H1 (cell line): ENCODE data around the gene FMNL1. TPM values are rescaled to one million over a fixed set of nuclear protein-coding genes. Genes with fewer than 3 reads are reported as not detected.

Source experiments
- CTCF ChIA-PET: fragments of 300-600 bp; sonication (Branson Sonifier 250); formaldehyde crosslinking; loops from one replicate; lab custom pipeline; 2021; ENCODE audit not compliant: partially characterized antibody; lab: Charles Lee
- POLR2A ChIA-PET: fragments of 300-600 bp; sonication (Branson Sonifier 250); formaldehyde crosslinking; loops from one replicate; lab custom pipeline; 2021; ENCODE audit warnings: inconsistent platforms; ENCODE audit not compliant: partially characterized antibody; lab: Charles Lee
- DNase-seq, 2 experiments: peaks; one replicate each; pipeline versions ENCODE4 v3.0.0 to v3.0.0-alpha.2; 2010 to 2022; ENCODE audit warnings: low spot score in 2 of 2, low read depth in 1 of 2, mixed read lengths in 1 of 2
- FAIRE-seq: peaks from 2 replicates; lab custom pipeline; 2011; peaks lifted over from hg19 to GRCh38; lab: Jason Lieb, UNC
- H2AFZ ChIP-seq: 2 replicates; pipeline ENCODE4 v1.8.1; 2012; ENCODE audit warnings: low read length, inconsistent platforms
- H2AK5ac ChIP-seq: 2 replicates; pipeline ENCODE4 v1.6.1; 2013; ENCODE audit warnings: low read depth, low read length
- H2BK120ac ChIP-seq: replicated peaks from 2 replicates; pipeline ENCODE3; 2013; ENCODE audit warnings: low read depth, low read length, inconsistent platforms
- H2BK12ac ChIP-seq: 2 replicates; pipeline ENCODE4 v1.6.1; 2013; ENCODE audit warnings: low read depth, low read length
- H2BK15ac ChIP-seq: 2 replicates; pipeline ENCODE4 v1.6.1; 2013; ENCODE audit warnings: low read length
- H2BK20ac ChIP-seq: 2 replicates; pipeline ENCODE4 v1.6.1; 2013; ENCODE audit warnings: low read length
- H2BK5ac ChIP-seq: 2 replicates; pipeline ENCODE4 v1.6.1; 2013; ENCODE audit warnings: low read depth, low read length
- H3K14ac ChIP-seq: 2 replicates; pipeline ENCODE4 v1.6.1; 2013; ENCODE audit warnings: inconsistent platforms; ENCODE audit not compliant: insufficient read length
- H3K18ac ChIP-seq: 2 replicates; pipeline ENCODE4 v1.6.1; 2013; ENCODE audit warnings: low read length; ENCODE audit errors: extremely low read depth
- H3K23ac ChIP-seq: 2 replicates; pipeline ENCODE4 v1.6.1; 2013; ENCODE audit warnings: inconsistent platforms; ENCODE audit not compliant: insufficient read length
- H3K23me2 ChIP-seq: 2 replicates; pipeline ENCODE4 v1.6.1; 2013; ENCODE audit warnings: low read depth, low read length
- H3K27ac ChIP-seq: 2 replicates; pipeline ENCODE4 v1.6.1; 2011; ENCODE audit warnings: low read depth, low read length, inconsistent platforms
- H3K27me3 ChIP-seq, 4 experiments: replicated peaks in 1 of 4; 1 replicate in 1 of 4; 2 replicates in 3 of 4; pipeline versions ENCODE4 v1.6.1 to v1.8.1; 2011 to 2013; ENCODE audit warnings: low read length in 3 of 4, mild to moderate bottlenecking in 3 of 4, inconsistent platforms in 2 of 4, mixed read lengths in 2 of 4, moderate library complexity in 1 of 4; ENCODE audit not compliant: control insufficient read depth in 3 of 4, insufficient read depth in 3 of 4; ENCODE audit errors: extremely low read depth in 1 of 4
- H3K36me3 ChIP-seq, 4 experiments: 2 replicates each; pipeline versions ENCODE4 v1.6.1 to v1.8.1; 2011 to 2013; ENCODE audit warnings: mild to moderate bottlenecking in 4 of 4, low read length in 3 of 4, moderate library complexity in 2 of 4, control low read depth in 1 of 4, inconsistent platforms in 1 of 4; ENCODE audit not compliant: insufficient read depth in 4 of 4, control insufficient read depth in 2 of 4
- H3K4ac ChIP-seq: replicated peaks from 2 replicates; pipeline ENCODE3; 2013; ENCODE audit warnings: low read length, low read depth, mixed read lengths, inconsistent platforms; ENCODE audit not compliant: insufficient read length
- H3K4me1 ChIP-seq, 4 experiments: replicated peaks in 1 of 4; 1 replicate in 1 of 4; 2 replicates in 3 of 4; pipeline versions ENCODE4 v1.6.1 to v1.8.1; 2011 to 2013; ENCODE audit warnings: low read length in 3 of 4, inconsistent platforms in 2 of 4, mixed read lengths in 1 of 4; ENCODE audit not compliant: insufficient read depth in 4 of 4, control insufficient read depth in 3 of 4
- H3K4me2 ChIP-seq, 2 experiments: 2 replicates each; pipeline versions ENCODE4 v1.6.1 to v1.8.1; 2011 to 2013; ENCODE audit warnings: low read depth in 2 of 2, low read length in 2 of 2, control low read depth in 1 of 2, inconsistent platforms in 1 of 2, mild to moderate bottlenecking in 1 of 2; ENCODE audit not compliant: insufficient read depth in 1 of 2
- H3K4me3 ChIP-seq, 4 experiments: fragments of 200-600, 300-600 bp in 1 of 4; sonication (generic), shearing (Covaris generic), sonication (Bioruptor Twin) in 1 of 4; 2 replicates each; pipeline versions ENCODE4 v1.5.1 to v1.8.1; 2011 to 2016; ENCODE audit warnings: low read length in 4 of 4, low read depth in 3 of 4, control low read depth in 2 of 4, inconsistent platforms in 2 of 4, mild to moderate bottlenecking in 2 of 4, mixed read lengths in 1 of 4, moderate library complexity in 1 of 4; ENCODE audit not compliant: insufficient read depth in 2 of 4; ENCODE audit errors: extremely low read depth in 1 of 4
- H3K56ac ChIP-seq: replicated peaks from 2 replicates; pipeline ENCODE3; 2013; ENCODE audit warnings: low read depth, mild to moderate bottlenecking, mixed read lengths, low read length, inconsistent platforms; ENCODE audit not compliant: insufficient read length
- H3K79me1 ChIP-seq: 2 replicates; pipeline ENCODE4 v1.6.1; 2013; ENCODE audit warnings: low read depth, low read length, control low read depth
- H3K79me2 ChIP-seq, 2 experiments: 2 replicates each; pipeline versions ENCODE4 v1.6.1 to v1.8.1; 2012 to 2013; ENCODE audit warnings: low read length in 2 of 2, mild to moderate bottlenecking in 2 of 2, inconsistent platforms in 1 of 2; ENCODE audit not compliant: insufficient read depth in 2 of 2, control insufficient read depth in 1 of 2
- H3K9ac ChIP-seq, 4 experiments: replicated peaks in 1 of 4; 1 replicate in 1 of 4; 2 replicates in 3 of 4; pipeline versions ENCODE4 v1.6.1 to v1.8.1; 2011 to 2013; ENCODE audit warnings: low read depth in 3 of 4, low read length in 3 of 4, control low read depth in 2 of 4, mild to moderate bottlenecking in 2 of 4, moderate library complexity in 2 of 4, inconsistent platforms in 1 of 4; ENCODE audit errors: extremely low read depth in 1 of 4
- H3K9me3 ChIP-seq, 2 experiments: 2 replicates each; pipeline versions ENCODE4 v1.6.1 to v1.8.1; 2012 to 2013; ENCODE audit warnings: mild to moderate bottlenecking in 2 of 2, moderate library complexity in 2 of 2, control low read depth in 1 of 2, inconsistent platforms in 1 of 2, low read depth in 1 of 2, low read length in 1 of 2, mixed read lengths in 1 of 2; ENCODE audit not compliant: insufficient read depth in 2 of 2
- H4K20me1 ChIP-seq, 2 experiments: replicated peaks in 1 of 2; 2 replicates each; pipeline versions ENCODE3 to v1.8.1; 2011 to 2013; ENCODE audit warnings: inconsistent platforms in 2 of 2, low read length in 2 of 2, mild to moderate bottlenecking in 1 of 2; ENCODE audit not compliant: insufficient read depth in 2 of 2, control insufficient read depth in 1 of 2
- H4K5ac ChIP-seq: 2 replicates; pipeline ENCODE4 v1.6.1; 2013; ENCODE audit warnings: low read length, low read depth, mixed read lengths, inconsistent platforms; ENCODE audit not compliant: insufficient read length
- H4K8ac ChIP-seq: 2 replicates; pipeline ENCODE4 v1.8.0; 2013; ENCODE audit warnings: mild to moderate bottlenecking, moderate library complexity, low read length, inconsistent platforms; ENCODE audit not compliant: insufficient read depth; ENCODE audit errors: extremely low read depth
- H4K91ac ChIP-seq: replicated peaks from 2 replicates; pipeline ENCODE3; 2013; ENCODE audit warnings: low read length, mixed read lengths, inconsistent platforms; ENCODE audit not compliant: insufficient read length
- ASH2L ChIP-seq: fragments of 200-600, 300-600 bp; sonication (generic); IDR thresholded peaks from one replicate; pipeline ENCODE4 v1.7.1; 2017; ENCODE audit warnings: low read length
- CEBPB ChIP-seq: IDR thresholded peaks from 2 replicates; pipeline ENCODE4 v1.6.1; 2012; ENCODE audit warnings: low read depth, low read length
- E2F6 ChIP-seq: IDR thresholded peaks from 2 replicates; pipeline ENCODE4 v1.6.1; 2012; ENCODE audit warnings: inconsistent platforms
- FOSL1 ChIP-seq: IDR thresholded peaks from 2 replicates; pipeline ENCODE4 v1.6.1; 2011; ENCODE audit warnings: mild to moderate bottlenecking, low read depth, low read length, moderate library complexity; ENCODE audit not compliant: insufficient read depth
- GABPA ChIP-seq: IDR thresholded peaks from 2 replicates; pipeline ENCODE4 v1.6.1; 2011; ENCODE audit warnings: mild to moderate bottlenecking, low read length, moderate library complexity, borderline replicate concordance; ENCODE audit not compliant: insufficient read depth
- KDM4A ChIP-seq: IDR thresholded peaks from one replicate; pipeline ENCODE4 v1.7.1; 2012; ENCODE audit warnings: low read depth, mild to moderate bottlenecking, moderate library complexity, low read length, inconsistent platforms; ENCODE audit not compliant: severe bottlenecking
- RBBP5 ChIP-seq: IDR thresholded peaks from 2 replicates; pipeline ENCODE4 v1.7.1; 2012; ENCODE audit warnings: low read depth, mild to moderate bottlenecking, inconsistent platforms, low read length, moderate library complexity, borderline replicate concordance
- RFX5 ChIP-seq: IDR thresholded peaks from 2 replicates; pipeline ENCODE4 v1.6.1; 2011; ENCODE audit warnings: low read depth, low read length, improper control_type of control experiment, borderline replicate concordance
- SP4 ChIP-seq: IDR thresholded peaks from 2 replicates; pipeline ENCODE4 v1.6.1; 2012; ENCODE audit warnings: low read length, inconsistent platforms
- TAF7 ChIP-seq: optimal IDR thresholded peaks from 2 replicates; pipeline ENCODE3; 2011; ENCODE audit warnings: low read depth, mild to moderate bottlenecking, inconsistent platforms, low read length, moderate library complexity, borderline replicate concordance
- TCF12 ChIP-seq: IDR thresholded peaks from 2 replicates; pipeline ENCODE4 v1.6.1; 2011; ENCODE audit warnings: low read depth, mild to moderate bottlenecking, low read length
- TEAD4 ChIP-seq: IDR thresholded peaks from 2 replicates; pipeline ENCODE4 v1.6.1; 2012; ENCODE audit warnings: low read depth, low read length, inconsistent platforms, mixed read lengths
- WGBS, 2 experiments: shearing (Covaris generic) in 1 of 2; methylation state at CpG; one replicate each; pipeline versions ENCODE4 v1.1.6 to v1.1.7; 2013 to 2015; ENCODE audit warnings: low lambda C conversion rate in 2 of 2, mixed read lengths in 2 of 2, inconsistent platforms in 1 of 2, low coverage in 1 of 2, missing lambda C conversion rate in 1 of 2; ENCODE audit not compliant: insufficient replicate concordance in 2 of 2, insufficient coverage in 1 of 2, insufficient read length in 1 of 2; ENCODE audit errors: extremely low coverage in 1 of 2, missing lambda C conversion rate in 1 of 2; 5-methylcytosine and 5-hydroxymethylcytosine counted together
- polyA plus RNA-seq, 7 experiments: library from polyadenylated mRNA; depleted of rRNA in 3 of 7; stranded (reverse) in 5 of 7; unstranded in 2 of 7; fragments of >200 nt in 5 of 7; fragments of 200-250 nt in 2 of 7; gene quantifications; 1 replicate in 5 of 7; 2 replicates in 1 of 7; 4 replicates in 1 of 7; pipeline versions ENCODE4 v1.2.1 to v1.2.3, GENCODE V29; 2011 to 2013; ENCODE audit warnings: missing spikeins in 2 of 7, mixed read lengths in 2 of 7
- total RNA-seq: library from RNA; stranded (reverse); fragmentation: NEBNext Ultra II Directional; extraction: Animal tissue kit (Norgen Biotek cat#: 25700); gene quantifications from 2 replicates; pipeline ENCODE4 v1.2.1, GENCODE V29; 2021

Gene FMNL1
- total and polyA plus RNA-seq, 2 of the 8 experiments (the other 6 are each of a cell fraction or from before 2014, with no cell fraction given): 2.5 to 8.6 TPM

- Histone ChIP-seq H3K14ac (no peak overlapping the region), H2AK5ac (no peak overlapping the region; the same call in 1 of the 2 replicates), H2BK120ac (no peak overlapping the region), H3K56ac (no peak overlapping the region), H4K20me1 (no peaks in the 10 kb centered on the region), H4K5ac (peak overlapping the region; percentile 51), H3K79me1 (no peaks in the 10 kb centered on the region), H3K4me2 (peak overlapping the region; percentile 3 to 60; a peak in 2 of 4 replicates), H2BK5ac (peak overlapping the region; percentile 84), H3K4ac (no peak overlapping the region), H3K23ac (no peak overlapping the region), H3K4me3 (peak overlapping the region in 1 of 4 experiments; percentile 35; a peak in 1 of 8 replicates), H3K36me3 (no peaks in the 10 kb centered on the region), H3K9ac (no peak overlapping the region), H3K79me2 (no peaks in the 10 kb centered on the region), H3K23me2 (no peaks in the 10 kb centered on the region), H4K8ac (no peak overlapping the region; the same call in 1 of the 2 replicates), H2AFZ (peak overlapping the region; percentile 41; the same call in 1 of the 2 replicates), H2BK12ac (peak overlapping the region; percentile 80; the same call in 1 of the 2 replicates), H4K91ac (peak overlapping the region; percentile 95), H2BK20ac (no peak overlapping the region), H2BK15ac (peak overlapping the region; percentile 92; the same call in 1 of the 2 replicates), H3K27ac (no peak overlapping the region), H3K18ac (peak overlapping the region; percentile 86), H3K27me3 (no peaks in the 10 kb centered on the region), H3K9me3 (no peaks in the 10 kb centered on the region), H3K4me1 (peaks cover 2 to 9% (median 7%) of the 10 kb centered on the region in 4 experiments; a peak in 5 of 7 replicates)
- FAIRE-seq (no peak), DNase-seq (no peak)
- WGBS, 2 experiments: 76% methylated on average over 6 of the region's 6 CpGs; no CpG with 5 or more reads in 1 of the 2 experiments
- ChIA-PET POLR2A (interaction anchor here (1.0 to 10.4 kb wide), 10 partner anchors 8 to 61 kb away, joined by 3 to 199 read pairs (median 6); partner anchors contain the start of genes ACBD4, HEXIM1 and HEXIM2), CTCF (interaction anchor here (0.7 to 11.9 kb wide), 40 partner anchors 9 to 426 kb away, joined by 3 to 187 read pairs (median 6); partner anchors contain the start of genes ACBD4, HEXIM1, HEXIM2 and PLCD3)
- TF ChIP-seq KDM4A: no peak
- no peak for TF ChIP-seq RFX5
- no peak for TF ChIP-seq GABPA
- no peak for TF ChIP-seq TCF12
- no peak for TF ChIP-seq TEAD4
- TF ChIP-seq RBBP5: no peak
- TF ChIP-seq FOSL1: no peak
- TF ChIP-seq TAF7: no peak
- TF ChIP-seq E2F6: no peak
- TF ChIP-seq ASH2L: no peak
- TF ChIP-seq SP4: no peak
- no peak for TF ChIP-seq CEBPB
These were observed 24.6 kb upstream of the FMNL1 start for GRCh38 chr17:45197108-45197507.
